ENCODE results near the gene TRAF2. TPM values are rescaled to one million over a fixed set of nuclear protein-coding genes. Genes with fewer than 3 reads are reported as not detected.

TRAF2 gene
- total and polyA plus RNA-seq, 2 donors (not counting 3 experiments of a cell fraction or from before 2014, with no cell fraction given), result 10.9 to 23.1 TPM

- CTCF ChIA-PET, result no interaction called here
- no peaks in the 10 kb centered on the region for H4K20me1 ChIP-seq (replicated peaks; ENCODE audit: control insufficient read depth, extremely low read depth, insufficient read depth, low read length)
- DNase-seq (ENCODE audit: low read depth, low spot score) (no peak), FAIRE-seq (no peak)
- H3K9me1 ChIP-seq (replicated peaks; ENCODE audit: control insufficient read depth, extremely low read depth, insufficient read depth, low read length), result no peaks in the 10 kb centered on the region
- no peak overlapping the region for H2AFZ ChIP-seq (ENCODE audit: low read depth, low read length)
- no peak overlapping the region for H3K9ac ChIP-seq (replicated peaks; ENCODE audit: extremely low read depth, insufficient read depth, low read length)
- H3K4me2 ChIP-seq (ENCODE audit: insufficient read depth, low read length), result no peak overlapping the region
- H3K9me3 ChIP-seq (replicated peaks; ENCODE audit: control insufficient read depth, insufficient read depth, low read length), result no peaks in the 10 kb centered on the region
- no peaks in the 10 kb centered on the region for H3K79me2 ChIP-seq (ENCODE audit: control insufficient read depth, insufficient read depth, low read length)
- no peak overlapping the region for H3K4me3 ChIP-seq (replicated peaks in 1 of 3; ENCODE audit: insufficient read depth in 1 of 3, low read depth in 1 of 3, low read length in 3 of 3)
- no TSS peak for BruUV-seq (replicated peaks)
- intact Hi-C loops (cut with micrococcal nuclease), result no loop called here
- H3K27me3 ChIP-seq (ENCODE audit: control insufficient read depth in 2 of 2, insufficient read depth in 2 of 2, low read length in 2 of 2), result no peaks in the 10 kb centered on the region
- dilution Hi-C loops (cut with MboI; ENCODE audit: extremely low pct_ligation_motif_present, low sequenced_read_pairs), result no loop called here
- TF ChIP-seq JUN (IDR thresholded peaks at IDR 0.05; ENCODE audit: borderline replicate concordance, insufficient read depth, insufficient read length, low read depth) (no peak), MAX (IDR thresholded peaks at IDR 0.05; ENCODE audit: insufficient read depth, insufficient read length) (no peak), GATA2 (IDR thresholded peaks at IDR 0.05; ENCODE audit: insufficient read depth, insufficient read length, low read depth, low read length) (no peak), FOS (IDR thresholded peaks at IDR 0.05; ENCODE audit: borderline replicate concordance, insufficient read depth, low read length) (no peak)
- POLR2A ChIA-PET, result no interaction called here
- H3K27ac ChIP-seq (ENCODE audit: insufficient read depth, low read depth, low read length), result no peak overlapping the region
- peaks cover 5 to 32% of the 10 kb centered on the region in 2 experiments for H3K36me3 ChIP-seq (ENCODE audit: control insufficient read depth in 2 of 2, extremely low read depth in 1 of 2, insufficient read depth in 2 of 2, low read length in 2 of 2)
- H3K4me1 ChIP-seq (ENCODE audit: control insufficient read depth, extremely low read depth, insufficient read depth, low read length), result peaks cover 1% of the 10 kb centered on the region
Observed at GRCh38 chr9:136907011-136907914, 20.9 kb downstream of the TRAF2 start.

- no peak for FAIRE-seq
- no peak overlapping the region for H3K9ac ChIP-seq (replicated peaks; ENCODE audit: extremely low read depth, insufficient read depth, low read length)
- POLR2A ChIA-PET, result no interaction called here
Observed at GRCh38 chr9:136910197-136910900, 24.0 kb downstream of the TRAF2 start.

More at GRCh38 chr9:136910197-136910900, 24.0 kb downstream of the TRAF2 start:
- Histone ChIP-seq H3K27me3 (ENCODE audit: control insufficient read depth in 2 of 2, insufficient read depth in 2 of 2, low read length in 2 of 2) (no peaks in the 10 kb centered on the region), H3K9me1 (replicated peaks; ENCODE audit: control insufficient read depth, extremely low read depth, insufficient read depth, low read length) (no peaks in the 10 kb centered on the region), H3K4me1 (ENCODE audit: control insufficient read depth, extremely low read depth, insufficient read depth, low read length) (no peaks in the 10 kb centered on the region), H3K4me3 (replicated peaks in 1 of 3; ENCODE audit: insufficient read depth in 1 of 3, low read depth in 1 of 3, low read length in 3 of 3) (no peak overlapping the region), H4K20me1 (replicated peaks; ENCODE audit: control insufficient read depth, extremely low read depth, insufficient read depth, low read length) (no peaks in the 10 kb centered on the region), H3K4me2 (ENCODE audit: insufficient read depth, low read length) (no peak overlapping the region), H3K79me2 (ENCODE audit: control insufficient read depth, insufficient read depth, low read length) (no peaks in the 10 kb centered on the region), H3K36me3 (ENCODE audit: control insufficient read depth in 2 of 2, extremely low read depth in 1 of 2, insufficient read depth in 2 of 2, low read length in 2 of 2) (peaks cover 5 to 35% of the 10 kb centered on the region in 2 experiments), H3K27ac (ENCODE audit: insufficient read depth, low read depth, low read length) (no peak overlapping the region), H2AFZ (ENCODE audit: low read depth, low read length) (no peak overlapping the region), H3K9me3 (replicated peaks; ENCODE audit: control insufficient read depth, insufficient read depth, low read length) (no peaks in the 10 kb centered on the region)
- TF ChIP-seq CTCF (IDR thresholded peaks at IDR 0.05; ENCODE audit: extremely low read depth in 1 of 2, insufficient read depth in 1 of 2, low read depth in 1 of 2, low read length in 2 of 2), result no peak
- no peak for TF ChIP-seq POLR2AphosphoS5 (IDR thresholded peaks at IDR 0.05; ENCODE audit: insufficient read depth, low read depth, low read length)
- no peak for TF ChIP-seq MAX (IDR thresholded peaks at IDR 0.05; ENCODE audit: insufficient read depth, insufficient read length)
- DNase-seq (ENCODE audit: low read depth, low spot score), result no peak
- dilution Hi-C loops (cut with MboI; ENCODE audit: extremely low pct_ligation_motif_present, low sequenced_read_pairs) (no loop called here), intact Hi-C loops (cut with micrococcal nuclease) (no loop called here)
- BruUV-seq (replicated peaks), result no TSS peak
- CTCF ChIA-PET, result interaction anchor here (0.6 kb wide), 1 partner anchor 62 kb away, joined by 3 read pairs; no protein-coding TSS in a partner anchor
